Dermis microvascular lymphatic vessel endothelial cell (primary cell): ENCODE measurements around the gene ELMOD1. TPM values are rescaled to one million over a fixed set of nuclear protein-coding genes. Genes with fewer than 3 reads are reported as not detected.
A peak's percentile ranks its signal among the peaks of the same experiment; 100 is the strongest.

Experiments used
- DNase-seq, 2 donors: peaks; one replicate each; pipeline versions ENCODE4 v3.0.0 to v3.0.0-alpha.2; 2010; ENCODE audit warnings: low read depth in 2 of 2
- total RNA-seq: library from RNA; depleted of rRNA; stranded (reverse); fragments of >200 nt; gene quantifications from 2 replicates; pipeline ENCODE4 v1.2.1, GENCODE V29; 2014

ELMOD1 gene
- total RNA-seq, 1 donor from 2014 or later: 1.2 TPM

DNA sequence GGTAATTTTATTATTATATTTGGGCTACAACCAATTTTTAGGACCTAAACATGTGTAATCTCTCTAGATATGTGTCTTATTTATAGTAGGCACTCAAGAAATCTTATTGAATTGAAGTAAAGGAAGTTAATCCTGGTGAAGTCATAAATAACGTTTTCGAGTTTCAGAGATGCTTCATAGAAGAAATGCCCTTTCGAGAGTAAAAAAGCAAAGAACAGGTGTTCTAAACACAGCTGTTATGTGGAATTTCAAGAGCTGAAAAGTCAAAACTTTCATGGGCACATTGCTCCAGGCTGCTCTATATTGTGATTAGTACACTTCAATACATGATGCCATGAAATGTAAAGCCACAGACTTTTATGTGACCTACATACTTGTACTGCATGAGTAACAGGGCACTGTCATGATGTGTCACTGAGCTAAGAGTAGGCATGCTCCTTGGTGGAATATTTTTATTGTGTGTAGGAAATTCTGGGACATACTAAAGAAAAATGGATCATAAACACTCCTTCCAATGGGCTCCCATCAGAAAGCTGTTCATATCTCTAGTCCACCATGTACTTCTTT lies 7.2 kb upstream of the ELMOD1 start:
- DNase-seq: no peak

DNA sequence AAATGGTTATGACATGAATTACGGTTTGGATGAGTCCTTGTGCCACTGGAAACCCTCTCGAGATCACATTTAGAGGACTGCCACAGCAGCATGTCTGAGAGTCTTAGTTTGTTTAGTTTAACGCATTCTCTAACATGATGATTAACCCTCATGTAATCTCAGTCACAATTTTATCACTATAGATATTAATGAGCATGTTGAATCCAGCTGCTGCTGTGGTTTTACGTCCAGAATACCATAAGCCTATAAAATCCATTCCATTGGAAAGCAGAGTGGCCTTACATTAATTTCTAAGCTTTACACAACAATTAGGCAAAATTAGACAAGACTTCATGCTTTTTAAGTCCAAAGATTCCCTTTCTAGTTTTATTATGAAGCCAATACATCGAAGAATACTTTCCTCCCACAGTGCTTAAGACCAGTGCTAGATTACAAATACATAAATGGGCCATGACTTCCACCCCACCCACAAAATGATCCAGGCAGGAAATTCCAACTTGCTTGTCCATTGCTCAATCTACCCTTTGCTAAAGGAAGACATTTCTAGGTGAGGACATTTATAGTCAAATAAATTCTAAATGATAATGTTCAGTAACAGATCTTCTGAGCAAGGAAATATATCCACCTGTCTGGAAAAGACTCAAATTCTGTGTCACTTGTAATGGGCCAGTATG lies 3.5 kb upstream of the ELMOD1 start:
- DNase-seq: no peak

- peak in 1 of 2 donors; percentile 15 for DNase-seq
Measured at GRCh38 chr11:107591378-107592230, 657 bp downstream of the ELMOD1 start.

- peak in 1 of 2 donors; percentile 30 for DNase-seq
Measured at GRCh38 chr11:107592231-107592590, 1.3 kb downstream of the ELMOD1 start.

GRCh38 chr11:107592813-107593212 lies 1.9 kb downstream of the ELMOD1 start:
- no peak for DNase-seq

- DNase-seq: no peak
Measured at GRCh38 chr11:107593951-107594350, 3.0 kb downstream of the ELMOD1 start.

DNA sequence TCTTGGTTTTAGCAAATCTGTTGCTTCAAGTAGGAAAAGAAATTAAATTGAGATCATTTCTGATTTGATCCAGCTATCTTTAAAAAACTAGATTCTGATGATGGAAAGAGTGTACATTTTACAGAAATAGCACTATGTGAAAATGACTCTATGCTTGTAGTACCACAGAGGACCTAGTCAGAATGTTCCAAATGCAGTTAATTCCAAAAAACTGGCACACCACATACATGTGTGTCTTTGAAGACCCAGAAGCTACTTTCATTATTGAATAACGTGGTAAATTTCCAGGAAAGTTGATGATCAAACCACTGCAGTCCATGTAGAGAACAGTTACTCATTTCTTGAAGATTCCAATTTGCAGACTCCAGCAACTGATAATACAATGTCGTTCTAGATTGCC lies 3.8 kb downstream of the ELMOD1 start:
- DNase-seq: no peak

DNA sequence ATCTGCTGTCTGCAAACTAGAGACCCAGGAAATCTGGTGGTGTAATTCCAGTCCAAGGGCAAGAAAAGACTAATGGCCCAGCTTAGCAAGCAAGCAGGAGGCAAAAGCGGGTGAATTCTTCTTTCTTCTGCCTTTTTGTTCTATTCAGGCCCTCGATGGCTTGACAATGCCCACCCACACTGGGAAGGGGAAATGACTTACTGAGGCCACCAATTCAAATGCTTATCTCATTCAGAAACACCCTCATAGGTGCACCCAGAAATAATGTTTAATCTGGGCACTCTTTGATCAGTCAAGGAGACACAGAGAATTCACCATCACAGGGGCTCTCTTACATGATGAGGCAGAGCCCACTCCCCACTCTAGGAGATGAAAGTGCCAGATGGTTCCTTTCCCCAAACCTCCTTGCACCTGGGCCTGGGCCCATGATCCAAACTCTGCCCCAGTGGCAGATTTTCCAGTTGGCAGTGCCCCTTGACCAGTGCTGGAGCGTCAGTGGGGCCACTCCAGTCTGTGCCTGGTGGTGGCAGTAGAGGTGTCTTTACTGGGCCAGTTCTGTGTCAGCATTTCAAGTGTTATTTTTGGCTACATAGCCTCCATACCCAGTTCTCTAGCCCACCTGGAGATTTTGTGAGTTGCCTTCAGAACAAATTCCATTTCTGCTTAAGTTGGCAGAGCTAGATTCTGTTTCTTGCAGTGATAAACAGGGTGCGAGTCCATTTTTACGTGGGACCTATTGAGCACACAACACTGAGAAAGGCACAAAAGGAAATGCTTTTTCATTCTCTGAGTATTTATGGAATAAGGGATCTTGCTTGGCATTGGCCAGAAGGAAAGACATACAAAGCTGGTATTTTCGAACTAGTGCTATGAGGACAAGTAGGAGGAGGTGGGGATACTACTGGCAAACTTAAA lies 7.5 kb downstream of the ELMOD1 start:
- DNase-seq: peak in 1 of 2 donors; percentile 55

DNA sequence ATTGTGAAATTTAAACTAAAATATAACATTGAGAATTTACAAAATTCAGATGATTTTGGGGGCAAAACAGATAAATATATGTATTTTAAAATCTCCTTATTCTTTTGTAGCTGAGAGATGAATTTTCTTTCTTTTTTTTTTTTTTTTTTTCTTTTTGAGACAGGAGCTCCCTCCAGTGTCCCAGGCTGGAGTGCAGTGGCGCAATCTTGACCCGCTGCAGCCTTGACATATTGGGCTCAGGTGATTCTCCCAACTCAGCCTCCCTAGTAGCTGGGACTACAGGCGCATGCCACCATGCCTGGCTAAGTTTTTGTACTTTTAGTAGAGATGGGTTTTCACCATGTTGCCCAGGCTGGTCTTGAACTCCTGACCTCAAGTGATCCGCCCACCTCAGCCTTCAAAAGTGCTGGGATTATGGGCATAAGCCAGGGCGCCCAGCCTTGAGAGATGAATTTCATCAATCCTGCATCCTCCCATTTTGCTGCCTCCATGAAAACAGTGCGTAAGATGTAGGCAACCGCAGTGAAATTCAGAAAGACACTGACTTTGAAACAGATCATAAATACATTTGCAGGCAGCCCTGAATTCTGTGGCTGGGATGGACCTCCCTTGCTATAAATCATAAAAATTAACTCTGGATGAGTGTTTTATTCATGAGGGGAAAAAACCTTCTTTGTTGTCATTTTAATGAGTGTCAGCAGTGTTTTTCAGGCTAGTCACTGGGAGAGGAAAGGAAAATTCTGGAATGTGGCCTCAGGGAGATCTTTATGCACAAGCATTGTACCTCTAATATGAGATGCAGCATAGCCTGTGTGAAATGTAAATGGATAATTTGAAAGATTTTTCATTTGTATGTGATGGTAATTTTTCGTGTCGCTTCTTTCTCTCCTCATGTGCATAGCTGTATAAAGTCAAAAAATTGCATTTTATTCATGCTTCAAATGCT lies 14.4 kb downstream of the ELMOD1 start:
- no peak for DNase-seq

DNA sequence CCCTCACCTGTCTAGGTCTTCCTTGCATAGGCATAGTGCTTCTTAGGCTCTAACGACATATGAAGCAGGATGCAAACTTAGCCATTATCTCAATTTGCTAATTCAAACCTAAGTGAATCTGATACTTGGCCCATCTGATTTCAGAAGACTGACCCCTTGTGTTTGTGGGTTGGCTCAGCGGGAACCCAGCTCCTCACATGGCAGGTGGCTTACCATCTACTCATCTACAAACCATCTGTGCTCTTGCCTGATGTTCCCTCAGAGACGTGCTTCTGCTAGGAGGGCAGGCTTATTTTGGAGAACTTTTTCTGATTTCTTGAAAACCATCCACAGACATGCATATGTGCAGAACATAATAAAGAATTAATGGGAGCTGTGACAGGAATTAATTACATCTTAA lies 15.2 kb downstream of the ELMOD1 start:
- no peak for DNase-seq

- peak in 1 of 2 donors; percentile 87 for DNase-seq
Measured at GRCh38 chr11:107608809-107609208, 17.9 kb downstream of the ELMOD1 start.

DNA sequence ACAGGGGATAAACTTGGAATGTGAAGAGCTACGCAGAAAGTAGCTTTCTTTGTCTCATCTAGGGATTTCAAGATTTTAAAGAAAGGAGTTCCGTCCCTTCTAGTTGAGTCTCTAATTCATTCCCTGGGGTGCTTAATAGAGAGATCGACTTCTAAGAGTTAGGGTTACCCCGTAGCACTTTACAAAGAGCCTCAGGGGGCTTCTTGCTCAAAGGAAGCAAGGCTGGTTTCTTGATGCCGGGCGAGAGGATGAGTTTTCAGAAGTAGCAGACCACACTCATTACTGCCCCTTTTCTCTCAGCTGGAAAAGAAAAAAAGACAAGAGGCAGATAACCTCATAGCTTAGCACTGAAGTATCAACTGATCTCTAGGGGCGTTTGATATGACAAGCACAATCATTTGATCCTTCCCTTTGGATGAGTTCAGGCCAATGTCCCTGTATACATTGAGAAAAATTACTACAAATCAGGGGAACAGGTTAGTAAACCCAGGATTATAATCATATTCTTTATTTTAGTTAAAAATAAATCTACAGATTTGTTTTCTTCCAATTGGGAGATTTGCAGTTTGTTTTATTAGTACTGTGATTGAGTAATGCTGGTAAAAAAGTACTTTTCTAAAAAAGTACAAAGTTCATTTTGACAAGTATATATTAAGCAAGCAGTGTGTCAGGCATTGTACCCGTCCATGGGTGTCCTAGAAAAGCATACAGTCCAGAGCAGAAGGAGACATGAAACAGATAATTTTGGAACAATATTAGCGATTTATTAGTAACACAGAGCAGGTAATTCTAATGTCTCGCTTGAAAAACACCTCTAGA lies 18.7 kb downstream of the ELMOD1 start:
- no peak for DNase-seq

GRCh38 chr11:107612445-107612844 lies 21.5 kb downstream of the ELMOD1 start:
- no peak for DNase-seq

- DNase-seq: peak; percentile 64 to 80
Measured at GRCh38 chr11:107619926-107620325, 29.0 kb downstream of the ELMOD1 start.

- DNase-seq: no peak
Measured at GRCh38 chr11:107621081-107621480, 30.1 kb downstream of the ELMOD1 start.

- no peak for DNase-seq
Measured at GRCh38 chr11:107623183-107623582, 32.2 kb downstream of the ELMOD1 start.

- no peak for DNase-seq
Measured at GRCh38 chr11:107624983-107625684, 34.2 kb downstream of the ELMOD1 start.

DNA sequence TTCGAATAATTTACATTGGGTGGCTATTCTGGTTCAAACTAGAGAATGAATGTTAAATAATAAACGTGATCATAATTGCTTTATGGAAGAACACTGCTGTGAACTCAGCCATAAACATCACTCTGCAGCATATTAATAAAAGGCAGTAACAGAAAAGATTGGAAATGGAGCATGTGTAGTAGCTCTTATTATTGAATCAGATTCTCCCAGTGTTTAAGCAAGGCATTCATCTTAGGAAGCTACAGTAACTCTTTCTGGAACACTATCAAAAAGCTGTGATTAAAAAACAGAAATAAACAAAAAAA lies 34.7 kb downstream of the ELMOD1 start:
- no peak for DNase-seq

- DNase-seq: no peak
Measured at GRCh38 chr11:107631043-107631442, 40.1 kb downstream of the ELMOD1 start.
